Left renal cortex interstitium (tissue), 4 donors: ENCODE measurements around the gene NTHL1. TPM values are rescaled to one million over a fixed set of nuclear protein-coding genes. Genes with fewer than 3 reads are reported as not detected.

Experiments
- DNase-seq, 4 donors: peaks; one replicate each; pipeline ENCODE4 v3.0.0-alpha.2; 2013; ENCODE audit warnings: low read depth in 4 of 4, low spot score in 2 of 4, missing footprints in 1 of 4
- polyA plus RNA-seq, 4 donors: library from polyadenylated mRNA; unstranded; fragments of 120-200 nt; gene quantifications; one replicate each; pipeline ENCODE4 v1.2.1, GENCODE V29; 2013; ENCODE audit not compliant: insufficient read length in 4 of 4

Gene NTHL1
- polyA plus RNA-seq, 4 donors = 15.4 to 29.1 (median 25.3) TPM

DNA sequence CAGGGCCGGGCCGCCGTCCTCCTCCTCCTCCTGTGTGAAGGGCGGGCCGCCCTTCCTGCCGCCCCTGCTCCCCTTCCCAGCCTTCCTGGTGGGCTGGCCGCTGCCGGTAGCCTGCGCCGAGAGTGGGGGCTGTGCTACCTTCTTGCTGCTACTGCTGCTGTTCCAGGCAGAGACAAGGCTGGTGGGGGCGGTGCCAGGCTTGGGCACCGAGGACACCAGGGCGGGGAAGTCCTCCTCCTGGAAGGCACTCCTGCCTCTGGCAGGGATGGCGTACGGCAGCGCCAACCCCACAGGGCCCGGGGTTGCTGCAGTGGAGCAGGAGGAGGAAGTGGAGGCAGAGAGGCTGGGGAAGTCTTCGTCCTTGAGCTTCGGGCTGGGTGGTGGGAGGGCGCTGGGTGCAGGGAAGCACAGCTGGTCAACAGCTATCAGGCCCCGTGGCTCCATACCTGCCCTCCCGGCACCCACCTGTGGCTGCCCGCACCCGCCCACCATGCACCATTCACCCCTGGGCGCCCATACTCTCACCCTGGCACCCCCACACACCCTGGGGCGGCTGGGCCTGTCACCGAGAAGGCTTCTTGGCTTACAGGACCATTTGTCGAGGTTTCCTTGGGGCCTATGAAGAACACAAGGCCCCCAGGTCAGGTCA, 47.6 kb downstream of the NTHL1 start:
- DNase-seq = no peak

DNA sequence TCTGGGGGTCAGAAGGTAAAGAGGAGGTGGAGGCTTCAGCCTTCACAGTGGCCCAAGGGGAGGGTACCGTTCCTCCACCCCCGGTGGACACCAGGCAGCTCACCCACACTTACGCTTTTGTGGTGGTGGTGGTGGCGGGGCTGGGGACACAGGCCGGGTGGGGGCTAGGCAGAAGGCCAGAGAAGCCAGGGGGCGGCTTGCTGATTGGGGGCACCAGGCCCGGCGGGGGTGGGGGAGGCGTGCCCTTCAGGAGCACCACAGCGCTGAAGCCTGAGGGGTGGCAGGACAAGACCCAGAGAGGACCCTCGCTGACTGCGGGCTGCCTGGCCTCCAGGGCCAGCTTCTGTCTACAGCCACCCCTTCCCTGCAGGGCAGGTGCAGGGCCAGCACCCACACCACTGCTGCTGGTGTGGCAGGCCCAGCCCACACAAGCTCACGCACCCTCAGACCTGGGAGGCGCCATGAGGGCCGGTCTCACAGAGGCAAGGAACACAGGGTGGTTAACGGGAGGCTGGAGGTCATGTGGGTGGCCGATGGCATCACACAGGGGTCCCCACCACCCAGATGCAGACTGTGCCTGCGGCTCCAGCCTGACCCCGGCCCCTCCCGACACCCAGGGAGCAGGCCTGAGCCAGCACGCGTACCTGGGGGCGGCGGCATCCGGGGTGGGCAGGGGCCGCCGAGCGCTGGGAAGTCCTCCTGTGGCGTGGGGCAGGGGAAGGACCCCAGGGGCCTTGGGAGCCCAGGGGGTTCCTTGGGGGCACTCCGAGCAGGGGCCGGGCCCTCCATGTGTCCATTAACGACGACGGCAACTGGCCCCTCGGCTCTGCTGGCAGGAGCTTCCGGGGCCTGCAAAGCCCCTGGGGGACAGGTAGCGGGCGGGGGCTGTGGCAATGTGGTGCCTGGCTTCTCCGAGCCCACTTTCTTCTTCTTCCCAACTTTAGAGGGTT, 48.5 kb downstream of the NTHL1 start:
- DNase-seq = no peak

DNA sequence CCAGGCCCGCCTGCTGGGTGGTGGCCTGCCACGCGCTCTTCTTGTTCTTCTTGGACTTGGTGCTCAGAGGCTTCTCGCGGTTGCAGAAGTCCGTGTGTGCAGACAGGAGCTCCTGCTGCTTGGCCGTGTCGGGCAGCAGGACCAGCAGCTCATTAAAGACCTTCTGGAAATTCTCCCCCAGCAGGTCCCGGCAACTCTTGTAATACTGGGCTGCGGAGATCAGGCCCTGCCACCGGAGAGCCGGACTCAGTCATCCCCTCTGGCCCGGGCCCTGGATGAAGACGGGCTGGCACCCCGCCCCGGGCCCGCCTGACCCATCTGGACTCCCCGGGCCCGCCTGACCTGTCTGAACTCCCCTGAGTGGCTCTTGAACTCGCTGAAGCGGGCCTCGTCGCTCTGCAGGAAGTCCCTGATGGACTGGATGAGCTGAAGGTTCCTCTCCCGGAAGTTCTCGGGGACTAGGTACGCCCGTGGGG, 49.2 kb downstream of the NTHL1 start:
- DNase-seq = no peak

DNA sequence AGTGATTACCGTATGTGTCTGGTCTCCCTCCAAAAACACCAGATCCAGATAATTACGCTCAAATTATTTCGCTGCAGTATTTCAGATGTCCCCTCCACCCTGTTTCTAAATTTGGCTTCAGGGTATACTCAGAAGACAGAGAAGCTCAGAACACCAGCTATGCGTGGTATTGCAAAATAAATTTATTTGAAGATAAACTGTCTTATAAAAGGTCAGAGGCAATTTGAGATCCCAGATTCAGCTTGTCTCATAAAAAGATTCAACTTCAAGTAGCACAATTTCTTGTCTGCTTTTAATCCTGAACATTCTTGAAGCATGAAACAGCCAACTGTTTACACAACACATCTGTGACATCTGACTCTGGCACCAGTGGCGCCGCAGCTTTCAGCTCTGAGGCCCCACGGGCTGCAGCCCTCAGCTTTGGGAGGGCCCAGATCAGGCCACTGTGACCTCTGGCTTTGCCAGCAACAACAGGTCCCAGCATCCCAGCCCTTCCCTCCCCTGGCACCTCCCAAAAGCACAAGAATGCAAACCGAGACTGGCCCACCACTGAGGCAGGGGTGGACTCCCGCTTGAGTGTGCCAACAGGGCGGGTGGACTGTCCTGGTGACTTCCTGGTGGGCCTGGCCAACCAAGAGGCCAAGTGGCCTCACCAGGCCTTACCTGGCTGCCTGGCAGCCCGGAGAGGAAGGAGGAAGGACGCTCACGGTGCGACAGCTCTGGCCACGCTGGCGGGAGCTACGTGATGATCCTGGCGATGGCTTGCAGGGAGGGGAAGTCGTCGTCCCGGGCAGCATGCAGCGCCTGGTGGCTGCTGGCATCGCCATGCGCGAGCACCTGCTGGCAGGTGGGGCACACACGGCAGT, 49.9 kb downstream of the NTHL1 start:
- no peak for DNase-seq

GRCh38 chr16:1993731-1994131, 53.9 kb downstream of the NTHL1 start:
- DNase-seq = no peak

DNA sequence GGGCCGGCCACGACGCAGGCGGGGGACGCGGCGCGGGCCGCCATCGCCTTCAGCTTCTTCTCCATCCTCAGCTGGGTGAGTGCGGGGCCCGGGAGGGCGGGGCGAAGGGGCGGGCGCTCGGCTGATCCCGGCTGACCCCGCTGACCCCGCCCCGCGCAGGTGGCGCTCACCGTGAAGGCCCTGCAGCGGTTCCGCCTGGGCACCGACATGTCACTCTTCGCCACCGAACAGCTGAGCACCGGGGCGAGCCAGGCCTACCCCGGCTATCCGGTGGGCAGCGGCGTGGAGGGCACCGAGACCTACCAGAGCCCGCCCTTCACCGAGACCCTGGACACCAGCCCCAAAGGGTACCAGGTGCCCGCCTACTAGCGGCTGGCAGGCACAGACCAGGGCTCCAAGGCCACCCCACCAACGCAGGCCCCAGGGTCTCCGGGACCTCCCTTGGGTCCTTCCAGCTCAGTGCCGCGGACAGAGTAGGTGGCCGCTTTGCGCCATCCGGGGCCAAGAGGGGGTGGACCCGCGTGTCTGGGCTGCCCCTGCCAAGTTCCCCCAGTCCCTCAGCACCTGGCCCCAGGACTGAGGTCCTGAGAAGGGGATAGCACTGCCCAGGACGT, 54.8 kb downstream of the NTHL1 start:
- no peak for DNase-seq

- DNase-seq = peak in 3 of 4 donors; percentile 65 to 77 (median 70)
Observed at GRCh38 chr16:1991948-1992703, 55.5 kb downstream of the NTHL1 start.

DNA sequence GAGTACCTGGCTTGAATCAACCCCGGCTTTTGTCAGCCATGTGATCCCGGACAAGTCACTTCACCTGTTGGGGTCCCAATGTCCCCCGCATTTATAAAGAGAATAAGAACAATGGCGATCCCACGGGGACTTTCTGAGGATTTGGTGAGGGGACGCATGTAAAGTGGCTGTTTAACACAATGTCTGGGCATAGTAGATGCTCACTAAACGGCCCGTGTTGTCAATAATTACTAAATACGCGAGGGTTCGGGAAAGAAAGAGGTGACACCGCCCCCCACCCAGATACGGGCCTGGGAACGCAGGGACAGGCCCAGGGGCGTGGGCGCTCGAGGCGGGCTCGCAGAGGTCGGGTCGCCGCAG, 56.1 kb downstream of the NTHL1 start:
- DNase-seq = no peak

DNA sequence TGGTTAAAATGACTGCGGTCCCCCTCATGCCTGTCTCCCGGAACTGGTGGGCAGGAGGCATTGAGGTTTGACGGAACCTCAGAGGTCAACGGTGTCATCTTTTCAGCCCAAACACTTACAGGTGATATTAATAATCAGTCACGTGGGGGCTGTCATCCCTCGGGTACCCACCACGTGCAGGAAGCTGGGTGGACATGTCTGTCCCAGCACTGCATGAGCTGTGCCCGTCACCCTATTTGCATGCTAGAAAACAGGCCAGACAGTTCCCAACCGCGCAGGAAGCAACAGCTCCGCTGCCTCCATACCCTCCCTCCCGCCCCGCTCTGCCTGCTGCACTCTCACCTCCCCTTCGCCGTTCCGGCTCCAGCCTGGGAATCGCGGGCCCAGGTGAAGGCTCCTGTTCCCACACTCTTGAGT, 56.5 kb downstream of the NTHL1 start:
- no peak for DNase-seq

- DNase-seq = no peak
Observed at GRCh38 chr16:1990351-1991134, 57.1 kb downstream of the NTHL1 start.

DNA sequence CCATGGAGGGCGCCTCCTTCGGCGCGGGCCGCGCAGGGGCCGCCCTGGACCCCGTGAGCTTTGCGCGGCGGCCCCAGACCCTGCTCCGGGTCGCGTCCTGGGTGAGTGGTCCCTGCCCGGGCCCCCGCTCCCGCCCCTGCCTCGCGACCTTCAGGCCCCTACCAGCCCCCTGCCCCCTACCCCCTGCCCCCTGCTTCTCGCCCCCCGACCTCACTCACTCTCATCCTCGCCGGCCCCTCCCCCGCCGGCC, 57.6 kb downstream of the NTHL1 start:
- no peak for DNase-seq

Other genes starting within 250 kb of the NTHL1 start
- gene HAGH, start 221.0 kb downstream of the NTHL1 start, polyA plus RNA-seq = 10 to 100 TPM; 38.0 to 56.2 (median 49.5) TPM
- gene FAHD1, start 220.6 kb downstream of the NTHL1 start, polyA plus RNA-seq = 10 to 100 TPM; 39.8 to 49.5 (median 44.9) TPM
- 1 to 10 TPM in 2 of 4 donors, under 1 TPM in 2; 0.47 to 2.7 (median 1.0) TPM for gene MEIOB, start 175.7 kb downstream of the NTHL1 start, polyA plus RNA-seq
- under 1 TPM; 0.21 to 0.55 (median 0.35) TPM for gene HS3ST6, start 129.4 kb downstream of the NTHL1 start, polyA plus RNA-seq
- gene MSRB1, start 104.6 kb downstream of the NTHL1 start, polyA plus RNA-seq = 10 to 100 TPM; 63.9 to 79.8 (median 72.1) TPM
- gene RPL3L, start 93.1 kb downstream of the NTHL1 start, polyA plus RNA-seq = under 1 TPM; 0.11 to 0.28 (median 0.15) TPM
- 100 to 1,000 TPM; 129 to 144 (median 136) TPM for gene NDUFB10, start 88.3 kb downstream of the NTHL1 start, polyA plus RNA-seq
- gene RPS2, start 83.0 kb downstream of the NTHL1 start, polyA plus RNA-seq = 1,000 to 10,000 TPM; 1,679 to 2,513 (median 2,183) TPM
- not detected for gene RNF151, start 81.0 kb downstream of the NTHL1 start, polyA plus RNA-seq
- 10 to 100 TPM; 27.8 to 49.6 (median 41.1) TPM for gene TBL3, start 75.8 kb downstream of the NTHL1 start, polyA plus RNA-seq
- 1 to 10 TPM in 2 of 4 donors, under 1 TPM in 2; 0.40 to 2.0 (median 1.1) TPM for gene NOXO1, start 66.4 kb downstream of the NTHL1 start, polyA plus RNA-seq
- 10 to 100 TPM; 20.1 to 31.6 (median 28.5) TPM for gene GFER, start 63.6 kb downstream of the NTHL1 start, polyA plus RNA-seq
- gene SYNGR3, start 57.9 kb downstream of the NTHL1 start, polyA plus RNA-seq = 1 to 10 TPM; 1.8 to 2.4 (median 1.9) TPM
- gene ZNF598, start 38.0 kb downstream of the NTHL1 start, polyA plus RNA-seq = 10 to 100 TPM; 13.8 to 30.8 (median 26.6) TPM
- gene NPW, start 28.0 kb downstream of the NTHL1 start, polyA plus RNA-seq = 10 to 100 TPM in 2 of 4 donors, 1 to 10 TPM in 2; 3.0 to 16.3 (median 9.7) TPM
- 100 to 1,000 TPM; 103 to 184 (median 146) TPM for gene NHERF2, start 20.9 kb downstream of the NTHL1 start, polyA plus RNA-seq
- 100 to 1,000 TPM; 104 to 188 (median 148) TPM for gene TSC2, start 151 bp upstream of the NTHL1 start, polyA plus RNA-seq
- gene PKD1, start 88.1 kb upstream of the NTHL1 start, polyA plus RNA-seq = 100 to 1,000 TPM in 2 of 4 donors, 10 to 100 TPM in 2; 48.3 to 128 (median 95.9) TPM
- 1 to 10 TPM; 2.5 to 4.6 (median 3.1) TPM for gene RAB26, start 100.8 kb upstream of the NTHL1 start, polyA plus RNA-seq
- 10 to 100 TPM; 42.9 to 63.3 (median 55.5) TPM for gene TRAF7, start 107.9 kb upstream of the NTHL1 start, polyA plus RNA-seq
- gene CASKIN1, start 148.8 kb upstream of the NTHL1 start, polyA plus RNA-seq = 1 to 10 TPM; 1.4 to 2.8 (median 2.0) TPM
- gene MLST8, start 157.6 kb upstream of the NTHL1 start, polyA plus RNA-seq = 10 to 100 TPM; 38.7 to 63.2 (median 46.6) TPM
- 10 to 100 TPM in 1 of 4 donors, 1 to 10 TPM in 3; 3.5 to 11.6 (median 8.2) TPM for gene BRICD5, start 163.0 kb upstream of the NTHL1 start, polyA plus RNA-seq
- 10 to 100 TPM; 13.8 to 19.3 (median 17.4) TPM for gene PGP, start 167.0 kb upstream of the NTHL1 start, polyA plus RNA-seq
- gene E4F1, start 175.8 kb upstream of the NTHL1 start, polyA plus RNA-seq = 10 to 100 TPM; 14.7 to 25.8 (median 22.3) TPM
- 1 to 10 TPM in 3 of 4 donors, under 1 TPM in 1; 0.55 to 1.8 (median 1.2) TPM for gene DNASE1L2, start 188.6 kb upstream of the NTHL1 start, polyA plus RNA-seq
- gene ECI1, start 203.8 kb upstream of the NTHL1 start, polyA plus RNA-seq = 100 to 1,000 TPM in 1 of 4 donors, 10 to 100 TPM in 3; 60.0 to 104 (median 80.2) TPM
- 100 to 1,000 TPM; 179 to 229 (median 214) TPM for gene RNPS1, start 220.3 kb upstream of the NTHL1 start, polyA plus RNA-seq